Omental fat pad (tissue), 4 donors: ENCODE measurements around the gene OLFML1. TPM values are rescaled to one million over a fixed set of nuclear protein-coding genes. Genes with fewer than 3 reads are reported as not detected.

ENCODE experiments used
- ATAC-seq: fragments of 150-250 bp; one replicate; pipeline ENCODE4 v1.9.1; 2016; ENCODE audit warnings: mild to moderate bottlenecking, moderate library complexity; ENCODE audit not compliant: low FRiP score
- DNase-seq: peaks from one replicate; pipeline ENCODE4 v3.0.0-alpha.2; 2019; ENCODE audit warnings: low spot score
- total RNA-seq, 4 donors: library from RNA; depleted of rRNA; stranded (reverse); fragments of >200 nt; gene quantifications; one replicate each; pipeline ENCODE4 v1.1.0, GENCODE V29; 2016
- TF ChIP-seq, protein P1 (sequence below), 3 donors: fragments of 450-650 bp; IDR thresholded peaks; one replicate each; pipeline ENCODE4 v1.5.1; 2016 to 2017; ENCODE audit warnings: antibody characterized with exemption in 3 of 3, mild to moderate bottlenecking in 3 of 3, moderate library complexity in 2 of 3

Gene OLFML1
- total RNA-seq, 4 donors from 2014 or later: 6.5 to 40.7 (median 13.4) TPM

DNA sequence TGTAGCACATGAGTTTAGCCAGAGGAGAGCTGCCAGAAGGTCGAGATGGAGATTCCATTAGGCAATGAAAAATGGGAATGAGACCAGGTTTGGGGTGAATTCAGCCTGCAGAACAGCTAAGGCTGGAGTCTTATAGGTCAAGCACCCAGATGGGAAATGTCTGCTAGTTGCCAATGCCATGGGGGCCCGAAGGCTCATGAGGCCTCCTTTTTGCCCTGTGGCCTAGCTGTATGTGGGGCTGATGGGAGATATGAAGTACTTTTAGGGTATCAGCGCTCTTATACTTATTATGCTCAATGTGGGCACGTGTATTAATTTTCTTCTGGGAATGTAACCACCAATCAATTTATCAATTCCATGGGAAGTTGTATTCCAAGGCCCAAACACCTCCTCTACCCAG is 37.2 kb downstream of the OLFML1 start:
- DNase-seq (no peak), ATAC-seq (no peak)
- TF ChIP-seq, protein P1, sequence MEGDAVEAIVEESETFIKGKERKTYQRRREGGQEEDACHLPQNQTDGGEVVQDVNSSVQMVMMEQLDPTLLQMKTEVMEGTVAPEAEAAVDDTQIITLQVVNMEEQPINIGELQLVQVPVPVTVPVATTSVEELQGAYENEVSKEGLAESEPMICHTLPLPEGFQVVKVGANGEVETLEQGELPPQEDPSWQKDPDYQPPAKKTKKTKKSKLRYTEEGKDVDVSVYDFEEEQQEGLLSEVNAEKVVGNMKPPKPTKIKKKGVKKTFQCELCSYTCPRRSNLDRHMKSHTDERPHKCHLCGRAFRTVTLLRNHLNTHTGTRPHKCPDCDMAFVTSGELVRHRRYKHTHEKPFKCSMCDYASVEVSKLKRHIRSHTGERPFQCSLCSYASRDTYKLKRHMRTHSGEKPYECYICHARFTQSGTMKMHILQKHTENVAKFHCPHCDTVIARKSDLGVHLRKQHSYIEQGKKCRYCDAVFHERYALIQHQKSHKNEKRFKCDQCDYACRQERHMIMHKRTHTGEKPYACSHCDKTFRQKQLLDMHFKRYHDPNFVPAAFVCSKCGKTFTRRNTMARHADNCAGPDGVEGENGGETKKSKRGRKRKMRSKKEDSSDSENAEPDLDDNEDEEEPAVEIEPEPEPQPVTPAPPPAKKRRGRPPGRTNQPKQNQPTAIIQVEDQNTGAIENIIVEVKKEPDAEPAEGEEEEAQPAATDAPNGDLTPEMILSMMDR (IDR thresholded peaks at IDR 0.05): no peak

DNA sequence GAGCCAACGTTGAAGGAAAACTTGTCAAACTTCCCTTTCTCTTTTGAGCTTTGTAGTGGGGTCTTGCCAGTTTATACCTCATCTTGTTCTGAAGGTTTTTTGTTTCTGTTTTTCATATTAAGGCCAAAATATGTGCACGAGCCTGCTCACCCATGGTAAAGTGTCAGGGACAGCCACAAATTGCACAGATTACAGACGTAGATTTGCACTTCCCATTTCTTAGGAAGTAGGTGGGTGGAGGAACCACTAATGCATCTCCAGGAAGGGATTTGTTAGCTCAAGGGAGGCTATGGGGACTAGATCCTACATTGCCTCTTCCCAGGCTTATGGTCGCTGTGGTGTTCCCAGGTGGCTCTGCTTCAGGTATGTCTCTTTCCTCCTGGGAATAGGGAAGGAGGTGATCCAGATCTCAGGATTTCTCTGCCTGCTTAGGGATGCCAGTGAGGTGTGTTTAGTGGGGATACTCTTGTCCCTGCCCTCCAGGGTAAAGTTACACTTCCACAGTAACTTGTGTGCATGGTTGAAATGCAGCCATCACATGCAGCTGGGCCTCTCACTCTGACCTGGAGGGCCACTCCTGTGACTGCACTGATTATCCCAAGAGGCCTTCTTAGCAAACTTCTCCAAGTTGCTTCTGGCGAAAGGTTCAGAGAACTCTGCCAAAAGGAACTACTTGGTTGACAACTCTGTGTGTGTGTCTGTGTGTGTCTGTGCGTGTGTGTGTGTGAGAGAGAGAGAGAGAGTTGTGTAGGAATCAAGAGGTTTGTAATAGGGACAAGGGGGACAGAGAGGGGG is 38.3 kb downstream of the OLFML1 start:
- DNase-seq (no peak), ATAC-seq (no peak)
- TF ChIP-seq, protein P1 (IDR thresholded peaks at IDR 0.05): no peak

DNA sequence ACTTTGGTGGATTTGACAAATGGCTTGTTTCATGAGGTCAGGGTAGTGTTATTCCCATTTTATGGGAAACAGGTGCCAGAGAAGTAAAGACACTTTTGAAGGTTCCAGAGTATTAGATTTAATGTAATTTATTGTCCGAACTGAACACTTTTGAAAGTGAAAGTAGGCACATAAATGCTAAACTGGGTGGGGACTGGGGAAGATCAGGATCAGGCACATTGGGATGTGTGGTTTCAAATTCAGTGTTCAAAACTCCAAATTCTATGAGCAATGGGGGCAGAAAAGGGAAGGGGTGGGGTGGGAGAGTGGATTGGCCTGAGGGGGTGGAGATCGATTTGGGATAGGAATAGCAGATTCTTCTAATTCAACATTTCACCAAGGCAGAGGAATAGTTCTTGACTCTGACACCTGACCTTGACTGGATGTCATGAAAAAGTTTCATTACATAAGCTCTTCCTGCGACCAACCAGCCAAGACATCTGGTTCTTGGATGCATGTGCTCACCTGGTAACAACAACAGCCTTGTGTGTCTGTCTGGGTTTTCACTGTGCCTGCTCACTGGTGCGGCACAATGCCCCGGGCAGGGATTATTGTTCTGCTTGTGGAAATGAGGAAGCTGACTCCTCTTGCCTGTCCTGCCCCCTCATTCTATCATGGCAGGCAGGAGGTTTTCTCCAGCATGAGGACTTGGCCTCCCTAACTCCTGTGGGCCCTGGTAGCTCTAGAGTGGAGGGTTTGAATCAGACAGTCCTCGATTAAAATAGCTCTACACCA is 39.3 kb downstream of the OLFML1 start:
- TF ChIP-seq, protein P1 (IDR thresholded peaks at IDR 0.05): no peak
- DNase-seq (no peak), ATAC-seq (no peak)

DNA sequence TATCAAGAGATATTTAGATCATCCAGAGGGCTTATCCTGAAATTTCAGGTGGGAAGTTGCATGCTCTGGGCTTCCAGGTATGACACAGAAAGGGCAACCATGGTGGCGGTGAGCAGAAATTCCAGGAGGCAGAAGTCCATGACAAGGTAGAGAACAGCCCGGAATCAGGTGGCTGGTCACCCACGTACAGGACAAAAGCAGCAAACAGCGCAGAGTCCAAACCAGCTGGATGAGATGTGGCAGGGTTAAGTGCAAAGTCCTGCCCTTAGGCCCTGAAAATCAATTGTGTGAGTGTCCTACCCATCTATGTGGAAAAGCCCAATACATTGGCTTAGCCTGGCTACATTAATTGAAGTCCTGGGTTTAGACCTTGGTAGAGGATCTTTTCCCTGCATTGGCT is 40.1 kb downstream of the OLFML1 start:
- TF ChIP-seq, protein P1 (IDR thresholded peaks at IDR 0.05): no peak
- no peak for ATAC-seq
- no peak for DNase-seq

DNA sequence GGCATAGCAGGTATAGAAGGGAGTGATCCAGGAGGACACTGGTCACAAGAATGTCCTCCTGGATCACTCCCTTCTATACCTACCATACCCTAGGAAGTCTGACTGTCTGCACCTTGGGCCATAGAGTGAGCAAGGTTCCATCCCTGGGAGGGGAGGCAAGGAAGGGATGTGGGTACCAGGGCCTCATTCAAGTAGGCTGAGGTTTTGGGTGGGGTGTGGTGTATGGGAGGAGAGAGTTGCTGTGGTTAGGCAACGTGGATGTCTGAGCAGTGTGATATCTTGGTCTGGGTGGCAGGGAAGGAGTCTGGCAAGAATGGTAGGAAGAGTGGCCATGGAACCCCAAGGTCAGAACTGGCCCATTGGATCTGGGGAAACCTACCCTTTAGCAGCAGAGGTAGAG is 41.7 kb downstream of the OLFML1 start:
- TF ChIP-seq, protein P1 (IDR thresholded peaks at IDR 0.05): no peak

DNA sequence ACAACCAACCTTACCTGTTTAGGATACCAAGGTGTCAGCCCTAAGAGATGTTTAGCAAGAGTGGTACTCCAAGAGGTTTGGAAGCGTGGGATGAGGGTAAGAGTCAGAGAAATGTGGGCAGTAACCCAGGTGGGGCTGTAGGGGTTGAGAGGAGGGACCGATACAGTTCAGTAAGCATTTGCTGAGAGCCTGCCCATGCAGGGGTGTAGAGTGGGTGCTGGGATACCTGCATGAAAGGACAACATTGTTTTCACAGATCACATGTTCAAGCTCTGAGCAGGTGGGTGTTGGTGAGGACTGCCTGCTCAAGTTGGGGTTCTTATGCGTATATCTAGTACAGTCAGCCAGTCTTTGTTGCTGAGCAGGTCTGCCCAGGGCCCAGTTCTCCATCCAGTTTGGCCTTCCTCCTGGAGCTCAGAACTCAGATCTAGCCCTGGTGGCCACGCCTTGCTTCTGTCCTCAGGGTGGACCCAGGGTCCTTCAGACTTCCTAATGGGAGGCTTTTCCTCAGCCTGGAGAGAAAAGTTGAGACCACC is 43.3 kb downstream of the OLFML1 start:
- DNase-seq (no peak), ATAC-seq (no peak)
- TF ChIP-seq, protein P1 (IDR thresholded peaks at IDR 0.05): no peak

More for the DNA sequence above, 41.7 kb downstream of the OLFML1 start:
- DNase-seq (no peak), ATAC-seq (no peak)
